Common myeloid progenitor, CD34-positive (primary cell): ENCODE measurements around the gene BCL2L13.

ENCODE experiments used
- CTCF ChIA-PET: fragments of 350-600 bp; sonication (Branson Sonifier 250); formaldehyde crosslinking; loops from one replicate; lab custom pipeline; 2021; ENCODE audit warnings: antibody characterized with exemption; lab: Charles Lee
- POLR2A ChIA-PET: fragments of 350-600 bp; sonication (Branson Sonifier 250); formaldehyde crosslinking; loops from one replicate; lab custom pipeline; 2021; ENCODE audit warnings: antibody characterized with exemption; lab: Charles Lee
- DNase-seq, 3 donors: peaks; one replicate each; pipeline versions ENCODE4 v3.0.0 to v3.0.0-alpha.2; 2013
- H3K27ac ChIP-seq, 2 experiments: 1 replicate in 1 of 2; 2 replicates in 1 of 2; pipeline ENCODE4 v1.7.0; 2013; ENCODE audit warnings: inconsistent platforms in 2 of 2, low read length in 2 of 2, mild to moderate bottlenecking in 2 of 2, low read depth in 1 of 2, moderate library complexity in 1 of 2; ENCODE audit not compliant: severe bottlenecking in 2 of 2, insufficient read depth in 1 of 2, poor library complexity in 1 of 2
- H3K27me3 ChIP-seq, 5 experiments: replicated peaks in 2 of 5; 1 replicate in 3 of 5; 2 replicates in 2 of 5; pipeline versions ENCODE4 v1.6.1 to v1.7.0; 2013; ENCODE audit warnings: low read length in 4 of 5, mild to moderate bottlenecking in 2 of 5, moderate library complexity in 2 of 5, inconsistent platforms in 1 of 5; ENCODE audit not compliant: insufficient read depth in 5 of 5, control insufficient read depth in 4 of 5
- H3K36me3 ChIP-seq, 4 experiments: 1 replicate in 2 of 4; 2 replicates in 2 of 4; pipeline versions ENCODE4 v1.6.1 to v1.7.0; 2013; ENCODE audit warnings: low read length in 3 of 4, control low read depth in 1 of 4, mild to moderate bottlenecking in 1 of 4; ENCODE audit not compliant: control insufficient read depth in 4 of 4, insufficient read depth in 4 of 4
- H3K4me1 ChIP-seq, 4 experiments: 1 replicate in 3 of 4; 2 replicates in 1 of 4; pipeline versions ENCODE4 v1.6.1 to v1.7.1; 2013; ENCODE audit warnings: low read length in 3 of 4, mild to moderate bottlenecking in 3 of 4, control low read depth in 1 of 4, inconsistent platforms in 1 of 4, moderate library complexity in 1 of 4; ENCODE audit not compliant: control insufficient read depth in 4 of 4, insufficient read depth in 4 of 4; ENCODE audit errors: control extremely low read depth in 1 of 4
- H3K4me3 ChIP-seq, 7 experiments: 1 replicate in 4 of 7; 2 replicates in 3 of 7; pipeline versions ENCODE4 v1.5.1 to v1.7.0; 2013; ENCODE audit warnings: mild to moderate bottlenecking in 7 of 7, low read length in 6 of 7, moderate library complexity in 6 of 7, inconsistent platforms in 2 of 7, low read depth in 2 of 7, control low read depth in 1 of 7; ENCODE audit not compliant: insufficient read depth in 4 of 7, control insufficient read depth in 1 of 7; ENCODE audit errors: extremely low read depth in 1 of 7
- H3K9me3 ChIP-seq, 5 experiments: 1 replicate in 4 of 5; 2 replicates in 1 of 5; pipeline versions ENCODE4 v1.6.1 to v1.7.1; 2013; ENCODE audit warnings: low read length in 4 of 5, mild to moderate bottlenecking in 2 of 5, inconsistent platforms in 1 of 5, low read depth in 1 of 5, moderate library complexity in 1 of 5; ENCODE audit not compliant: control insufficient read depth in 4 of 5, insufficient read depth in 2 of 5; ENCODE audit errors: control extremely low read depth in 1 of 5
- WGBS: methylation state at CpG from one replicate; pipeline ENCODE4 v1.1.5; 2013; ENCODE audit not compliant: insufficient coverage; 5-methylcytosine and 5-hydroxymethylcytosine counted together

Gene BCL2L13

DNA sequence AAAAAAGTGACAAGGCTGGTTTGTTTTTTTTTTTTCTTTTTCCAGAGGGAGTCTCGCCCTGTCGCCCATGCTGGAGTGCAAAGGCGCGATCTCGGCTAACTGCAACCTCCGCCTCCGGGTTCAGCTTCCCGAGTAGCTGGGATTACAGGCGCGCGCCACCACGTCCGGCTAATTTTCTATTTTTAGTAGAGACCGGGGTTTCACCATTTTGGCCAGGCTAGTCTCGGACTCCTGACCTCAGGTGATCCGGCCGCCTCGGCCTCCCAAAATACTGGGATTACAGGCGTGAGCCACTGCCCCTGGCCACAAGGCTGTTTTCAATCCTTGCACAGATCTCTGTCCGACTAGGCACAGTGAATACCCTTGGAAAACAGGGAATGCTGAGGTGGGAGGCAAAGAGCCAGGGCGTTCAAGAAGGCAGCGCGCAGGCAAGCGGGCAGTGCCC lies 10.6 kb upstream of the BCL2L13 start:
- ChIA-PET POLR2A (interaction anchor here (0.6 to 1.0 kb wide), 3 partner anchors 11 to 15 kb away, joined by 3 to 6 read pairs (median 4); no protein-coding TSS in a partner anchor), CTCF (interaction anchor here (0.6 kb wide), 1 partner anchor 12 kb away, joined by 4 read pairs; no protein-coding TSS in a partner anchor)
- Histone ChIP-seq H3K27ac (peak overlapping the region; percentile 95 to 96), H3K4me1 (peaks cover 11 to 18% (median 14%) of the 10 kb centered on the region in 4 experiments), H3K4me3 (peak overlapping the region; percentile 94 to 100 (median 99)), H3K27me3 (no peaks in the 10 kb centered on the region), H3K9me3 (no peaks in the 10 kb centered on the region), H3K36me3 (peaks cover 3 to 5% (median 4%) of the 10 kb centered on the region in 4 experiments)
- no peak for DNase-seq
- 23% methylated on average over 23 of the region's 24 CpGs for WGBS

DNA sequence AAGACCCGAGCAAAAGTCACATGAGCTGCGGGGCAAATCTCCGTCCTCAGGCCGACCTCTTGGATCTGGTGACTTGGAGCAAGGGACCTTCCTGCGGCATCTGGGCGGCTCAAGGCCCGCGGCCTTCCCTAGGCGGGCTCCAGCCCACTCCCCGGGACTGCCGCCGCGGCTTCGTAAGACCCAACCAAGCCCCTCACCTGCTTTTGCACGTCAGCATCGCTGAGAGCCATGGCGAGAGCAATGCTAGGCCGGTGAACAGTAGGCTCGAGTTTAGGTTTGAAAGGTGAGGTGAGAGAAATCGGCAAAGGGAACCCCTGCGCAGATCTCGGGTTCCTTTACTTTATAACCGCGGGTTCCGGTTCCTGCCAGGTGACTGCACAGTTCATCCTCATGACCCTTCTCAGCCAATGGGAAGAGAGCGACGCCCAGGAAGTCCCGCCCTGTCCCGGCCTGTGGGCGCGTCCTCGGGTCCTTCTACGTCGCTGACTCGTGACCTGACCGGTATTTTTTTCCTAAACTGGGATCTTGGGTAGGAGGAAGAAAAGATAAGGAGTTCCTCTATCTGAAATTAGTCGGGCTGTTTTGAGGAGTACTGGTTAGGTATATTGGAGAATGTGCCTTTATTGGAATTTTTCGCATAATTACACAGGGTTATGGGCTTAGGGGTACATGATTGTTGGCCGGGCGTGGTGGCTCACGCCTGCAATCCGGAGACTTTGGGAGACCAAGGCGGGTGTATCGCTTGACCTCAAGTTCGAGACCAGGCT lies 10.0 kb upstream of the BCL2L13 start, which contains the start of gene ATP6V1E1:
Gene ATP6V1E1, minus strand, starts transcription at position 344 of the 767 bp plus-strand sequence. Its CDS starts 114 bp downstream, at position 230.
- Histone ChIP-seq H3K4me3 (peak within 1 kb of the TSS; percentile 94 to 100 (median 99)), H3K27ac (peak within 1 kb of the TSS; percentile 95 to 96), H3K4me1 (peaks cover 11 to 18% (median 15%) of the 10 kb centered on the region in 4 experiments), H3K9me3 (no peaks in the 10 kb centered on the region), H3K36me3 (peaks cover 2 to 3% (median 3%) of the 10 kb centered on the region in 4 experiments), H3K27me3 (no peaks in the 10 kb centered on the region)
- under 1% methylated on average over 30 of the region's 45 CpGs for WGBS
- peak; percentile 96 to 97 (median 96) for DNase-seq
- CTCF ChIA-PET = no interaction called here
- POLR2A ChIA-PET = interaction anchor here (0.6 to 1.0 kb wide), 2 partner anchors 11 to 14 kb away, joined by 4 to 6 read pairs; no protein-coding TSS in a partner anchor

DNA sequence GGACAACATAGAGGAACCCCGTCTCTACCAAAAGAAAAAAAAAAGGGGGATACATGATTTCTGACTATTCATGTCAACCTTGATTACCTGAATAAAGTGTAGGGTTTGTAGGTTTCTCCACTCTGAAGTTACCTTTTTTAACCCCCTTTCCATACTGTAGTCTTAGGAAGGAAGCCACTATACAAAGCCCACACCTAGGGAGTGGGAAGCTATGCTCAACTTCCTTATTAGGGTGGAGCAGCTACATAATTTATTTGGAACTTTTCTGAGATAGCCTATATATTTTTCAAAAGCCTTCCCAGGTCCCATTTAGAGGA lies 9.4 kb upstream of the BCL2L13 start:
- DNase-seq = no peak
- peaks cover 0 to 3% (median 3%) of the 10 kb centered on the region in 4 experiments for H3K36me3 ChIP-seq
- H3K9me3 ChIP-seq = no peaks in the 10 kb centered on the region
- POLR2A ChIA-PET = interaction anchor here (1.0 kb wide), 1 partner anchor 10 kb away, joined by 7 read pairs; no protein-coding TSS in a partner anchor
- H3K27me3 ChIP-seq = no peaks in the 10 kb centered on the region
- H3K4me1 ChIP-seq = peaks cover 11 to 18% (median 15%) of the 10 kb centered on the region in 4 experiments
- CTCF ChIA-PET = interaction anchor here (0.7 kb wide), 1 partner anchor 70 kb away, joined by 3 read pairs; no protein-coding TSS in a partner anchor
- WGBS = 0% methylated on average over 1 of the region's 1 CpG
- H3K27ac ChIP-seq = peak overlapping the region; percentile 95 to 96
- H3K4me3 ChIP-seq = peak overlapping the region; percentile 94 to 100 (median 99)

DNA sequence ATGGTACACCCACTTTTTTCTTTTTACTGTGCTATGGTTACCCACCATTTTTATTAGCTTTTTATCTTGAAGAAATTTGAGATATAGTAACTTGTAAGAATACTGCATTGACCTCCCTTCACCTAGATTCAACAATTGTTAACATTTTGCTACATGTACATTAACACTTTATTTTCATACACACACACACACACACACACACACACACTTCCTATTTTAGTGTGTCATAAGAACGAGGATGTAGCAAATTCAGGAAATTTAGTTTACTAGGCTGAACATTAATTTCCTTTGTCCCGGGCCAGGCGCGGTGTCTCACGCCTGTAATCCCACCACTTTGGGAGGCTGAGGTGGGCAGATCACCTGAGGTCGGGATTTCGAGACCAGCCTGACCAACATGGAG lies 8.9 kb upstream of the BCL2L13 start:
- Histone ChIP-seq H3K4me3 (peak overlapping the region in 3 of 7 experiments; percentile 94 to 100 (median 100)), H3K9me3 (no peaks in the 10 kb centered on the region), H3K4me1 (peaks cover 11 to 18% (median 15%) of the 10 kb centered on the region in 4 experiments), H3K36me3 (peaks cover 0 to 3% (median 3%) of the 10 kb centered on the region in 4 experiments), H3K27ac (peak overlapping the region in 1 of 2 experiments; percentile 96), H3K27me3 (no peaks in the 10 kb centered on the region)
- WGBS = 79% methylated on average over 6 of the region's 7 CpGs
- POLR2A ChIA-PET = interaction anchor here (1.0 kb wide), 1 partner anchor 10 kb away, joined by 7 read pairs; no protein-coding TSS in a partner anchor
- DNase-seq = peak; percentile 27 to 50 (median 28)
- CTCF ChIA-PET = interaction anchor here (0.7 kb wide), 1 partner anchor 71 kb away, joined by 3 read pairs; no protein-coding TSS in a partner anchor

DNA sequence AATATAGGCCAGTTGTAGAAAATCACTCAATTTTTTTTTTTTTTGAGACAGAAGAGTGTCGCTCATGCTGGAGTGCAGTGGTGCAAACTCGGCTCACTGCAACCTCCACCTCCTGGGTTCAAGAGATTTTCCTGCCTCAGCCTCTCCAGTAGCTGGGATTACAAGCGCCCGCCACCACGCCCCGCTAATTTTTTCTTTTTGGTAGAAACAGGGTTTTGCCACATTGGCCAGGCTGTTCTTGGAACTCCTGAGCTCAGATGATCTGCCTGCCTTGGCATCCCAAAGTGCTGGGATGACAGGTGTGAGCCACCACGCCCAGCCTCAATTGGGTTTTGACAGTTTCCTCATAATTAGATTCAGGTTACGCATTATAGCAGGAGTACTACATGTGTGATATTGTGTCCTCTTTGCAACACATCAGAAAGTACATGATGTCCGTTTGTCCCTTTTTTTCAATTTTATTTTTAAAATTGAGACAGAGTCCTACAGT lies 7.4 kb upstream of the BCL2L13 start:
- WGBS = 100% methylated on average over 8 of the region's 9 CpGs
- Histone ChIP-seq H3K9me3 (no peaks in the 10 kb centered on the region), H3K4me3 (no peak overlapping the region), H3K27ac (no peak overlapping the region), H3K36me3 (peaks cover 0 to 3% (median 0%) of the 10 kb centered on the region in 4 experiments), H3K4me1 (peaks cover 11 to 18% (median 15%) of the 10 kb centered on the region in 4 experiments), H3K27me3 (no peaks in the 10 kb centered on the region)
- ChIA-PET CTCF (no interaction called here), POLR2A (no interaction called here)
- no peak for DNase-seq

GRCh38 chr22:17633217-17633997 lies 5.2 kb upstream of the BCL2L13 start:
- no peak for DNase-seq

More at GRCh38 chr22:17633217-17633997, 5.2 kb upstream of the BCL2L13 start:
- Histone ChIP-seq H3K36me3 (no peaks in the 10 kb centered on the region), H3K27ac (peak overlapping the region in 1 of 2 experiments; percentile 73), H3K4me1 (peaks cover 6 to 17% (median 16%) of the 10 kb centered on the region in 4 experiments), H3K4me3 (no peak overlapping the region), H3K9me3 (no peaks in the 10 kb centered on the region), H3K27me3 (no peaks in the 10 kb centered on the region)
- ChIA-PET POLR2A (interaction anchor here (0.6 kb wide), 1 partner anchor 122 kb away, joined by 6 read pairs; no protein-coding TSS in a partner anchor), CTCF (no interaction called here)
- WGBS = 90% methylated on average over 2 of the region's 4 CpGs
